Activated T-helper 17 cell treated with anti-CD3 and anti-CD28 coated beads, Interleukin-2, amount 50 U/mL, for 72 hours (primary cell): ENCODE results near the gene GRAP. TPM values are rescaled to one million over a fixed set of nuclear protein-coding genes. Genes with fewer than 3 reads are reported as not detected.

Experiments
- ATAC-seq: fragments of 150-1000 bp; cut with Tn5 transposase; replicated peaks from 2 replicates; pipeline ENCODE4 v1.10.0; 2021; ENCODE audit warnings: mild to moderate bottlenecking, moderate library complexity
- H3K27ac Mint-ChIP-seq: one replicate; pipeline ENCODE4 v1.8.0; 2022; ENCODE audit warnings: mixed read lengths
- H3K27me3 Mint-ChIP-seq: one replicate; pipeline ENCODE4 v1.8.0; 2022; ENCODE audit warnings: mixed read lengths
- H3K36me3 Mint-ChIP-seq: one replicate; pipeline ENCODE4 v1.8.0; 2022; ENCODE audit warnings: low read depth, mild to moderate bottlenecking, mixed read lengths
- H3K4me1 Mint-ChIP-seq: one replicate; pipeline ENCODE4 v1.8.0; 2022; ENCODE audit warnings: mixed read lengths
- H3K4me3 Mint-ChIP-seq: one replicate; pipeline ENCODE4 v1.8.0; 2022; ENCODE audit warnings: mild to moderate bottlenecking, mixed read lengths
- H3K9me3 Mint-ChIP-seq: one replicate; pipeline ENCODE4 v1.8.0; 2022; ENCODE audit warnings: mixed read lengths
- total RNA-seq, 2 donors: library from RNA; stranded (reverse); gene quantifications; one replicate each; pipeline ENCODE4 v1.2.3, GENCODE V29; 2022

GRAP gene
- total RNA-seq, 2 donors from 2014 or later, result 13.1 to 14.4 TPM

DNA sequence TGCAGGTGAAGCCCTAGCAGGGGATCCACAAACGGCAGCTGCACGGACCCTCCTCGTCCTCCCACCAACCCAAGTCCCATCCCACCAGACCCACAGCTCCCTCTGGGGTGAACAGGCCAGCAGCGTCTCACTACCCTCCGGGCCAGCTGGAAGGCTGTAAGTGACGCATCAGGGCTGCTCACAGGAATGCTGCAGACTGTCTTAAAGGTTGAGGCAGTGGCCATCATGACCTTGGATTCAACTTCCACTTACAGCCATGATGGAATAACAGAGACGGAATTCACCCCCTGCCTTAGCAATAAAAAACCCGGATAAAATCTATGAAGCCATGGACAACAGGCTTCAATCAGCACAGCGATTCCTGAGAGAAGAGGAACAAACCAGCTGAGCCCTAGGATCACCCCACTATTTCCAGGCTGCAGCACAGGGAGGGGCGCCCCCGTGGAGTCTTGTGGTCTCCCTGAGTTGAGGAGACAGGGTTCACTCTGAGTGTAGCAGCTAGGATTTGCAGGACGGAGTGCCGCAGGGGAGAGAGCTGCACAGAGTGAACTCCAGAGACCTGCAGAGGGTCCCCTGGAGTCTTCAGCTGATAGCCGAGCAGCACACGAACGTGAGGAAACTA is 52.7 kb downstream of the GRAP start:
- Mint-ChIP-seq H3K27me3 (no peaks in the 10 kb centered on the region), H3K36me3 (peaks cover 36% of the 10 kb centered on the region), H3K4me1 (peaks cover 15% of the 10 kb centered on the region), H3K9me3 (peaks cover 4% of the 10 kb centered on the region), H3K4me3 (no peak overlapping the region), H3K27ac (peak overlapping the region; percentile 8)
- no peak for ATAC-seq

GRCh38 chr17:18992454-18993130 is 54.2 kb downstream of the GRAP start:
- peaks cover 4% of the 10 kb centered on the region for H3K9me3 Mint-ChIP-seq
- peak; percentile 31 for ATAC-seq
- H3K27me3 Mint-ChIP-seq, result no peaks in the 10 kb centered on the region
- peaks cover 41% of the 10 kb centered on the region for H3K36me3 Mint-ChIP-seq
- peaks cover 15% of the 10 kb centered on the region for H3K4me1 Mint-ChIP-seq
- peak overlapping the region; percentile 33 for H3K27ac Mint-ChIP-seq
- H3K4me3 Mint-ChIP-seq, result no peak overlapping the region

DNA sequence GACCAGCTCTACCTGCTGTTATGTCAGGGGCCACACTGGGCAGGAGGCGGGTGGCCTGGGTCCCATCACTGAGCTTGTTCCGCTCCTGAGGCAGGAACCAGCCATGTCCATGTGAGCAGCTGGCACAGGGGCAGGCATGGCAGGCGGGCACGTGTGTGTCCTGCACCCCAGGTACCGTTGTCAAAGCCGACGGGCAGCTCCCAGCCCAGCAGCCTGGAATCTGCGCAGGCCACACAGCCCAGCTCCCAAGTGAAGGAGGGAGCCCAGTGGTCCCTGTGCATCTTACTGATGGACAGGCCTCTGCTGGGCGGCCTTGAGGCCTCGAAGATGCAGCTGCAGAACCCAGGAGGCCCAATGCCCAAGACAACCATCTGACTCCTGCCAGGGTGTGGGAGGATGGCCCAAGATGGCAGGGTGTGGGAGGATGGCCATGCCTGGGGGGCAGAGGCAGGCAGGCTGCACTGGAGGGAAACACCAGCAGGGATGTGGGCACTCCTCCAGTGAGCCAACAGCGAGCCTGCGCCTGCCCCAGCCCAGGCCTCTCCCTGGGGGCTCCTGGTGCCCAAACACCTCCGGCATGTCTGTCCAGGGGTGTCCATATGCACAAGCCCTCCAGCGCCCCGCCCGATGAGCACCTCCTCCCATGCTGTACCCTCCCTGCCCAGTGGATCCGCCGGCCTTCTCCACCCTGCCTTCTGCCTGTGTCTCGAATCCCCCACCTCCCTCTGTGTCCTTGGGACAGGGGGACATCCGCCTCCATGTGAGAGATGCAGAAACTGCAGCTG is 55.0 kb downstream of the GRAP start:
- Mint-ChIP-seq H3K4me1 (peaks cover 15% of the 10 kb centered on the region), H3K27me3 (no peaks in the 10 kb centered on the region), H3K27ac (no peak overlapping the region), H3K4me3 (no peak overlapping the region), H3K36me3 (peaks cover 37% of the 10 kb centered on the region), H3K9me3 (peaks cover 4% of the 10 kb centered on the region)
- no peak for ATAC-seq

DNA sequence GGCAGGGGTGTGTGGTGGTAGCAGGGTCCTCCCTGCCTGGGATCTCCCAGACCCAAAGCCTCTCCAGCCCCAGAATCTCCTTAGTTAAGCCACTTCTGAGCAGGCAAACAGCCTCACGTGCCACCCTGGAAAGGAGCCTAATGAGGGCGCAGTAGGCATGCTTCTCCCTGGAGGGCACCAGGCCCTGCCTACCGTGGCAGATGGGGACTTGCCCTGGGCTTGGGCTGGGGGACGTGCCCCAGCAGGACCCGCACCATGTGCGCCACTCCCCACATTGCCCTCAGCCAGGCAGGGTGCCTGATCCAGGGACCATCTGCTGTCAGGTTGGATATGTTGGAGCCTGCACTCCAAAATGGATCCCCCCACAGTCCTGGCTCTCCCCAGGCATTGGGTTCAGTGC is 56.4 kb downstream of the GRAP start:
- no peak overlapping the region for H3K4me3 Mint-ChIP-seq
- peaks cover 15% of the 10 kb centered on the region for H3K4me1 Mint-ChIP-seq
- no peak for ATAC-seq
- H3K27ac Mint-ChIP-seq, result no peak overlapping the region
- no peaks in the 10 kb centered on the region for H3K27me3 Mint-ChIP-seq
- peaks cover 4% of the 10 kb centered on the region for H3K9me3 Mint-ChIP-seq
- H3K36me3 Mint-ChIP-seq, result peaks cover 30% of the 10 kb centered on the region

DNA sequence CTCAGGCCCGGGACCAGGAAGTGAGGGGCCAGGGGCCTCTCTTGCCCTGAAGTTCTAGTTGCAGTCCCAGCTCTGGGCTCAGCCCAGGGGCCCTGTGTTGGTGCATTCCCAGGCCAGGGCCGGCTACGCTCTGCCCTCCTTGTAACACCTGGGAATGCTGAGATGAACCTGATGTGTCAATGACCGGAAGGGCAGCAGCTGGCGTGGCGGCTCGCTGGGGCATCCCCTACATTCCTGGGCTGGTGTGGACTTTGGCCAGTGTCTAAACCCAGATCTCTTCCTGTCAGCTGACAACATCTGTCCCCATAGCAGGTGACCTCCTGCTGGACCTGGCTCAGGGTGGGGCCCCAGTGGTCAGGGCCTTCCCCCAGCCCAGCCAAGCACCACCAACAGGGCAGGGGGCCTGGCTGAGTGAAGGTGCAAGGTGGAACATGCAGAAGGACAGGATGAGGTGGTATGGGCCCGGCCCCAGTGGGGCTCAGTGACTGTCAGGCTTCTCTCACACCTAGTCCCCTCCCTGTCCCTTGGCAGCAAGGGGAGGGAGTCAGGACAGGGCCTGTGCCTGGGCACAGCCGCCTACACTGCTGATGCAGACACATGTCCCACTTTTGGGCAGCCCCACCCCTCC is 58.1 kb downstream of the GRAP start:
- Mint-ChIP-seq H3K36me3 (peaks cover 18% of the 10 kb centered on the region), H3K27me3 (no peaks in the 10 kb centered on the region), H3K27ac (no peak overlapping the region), H3K9me3 (no peaks in the 10 kb centered on the region), H3K4me3 (no peak overlapping the region), H3K4me1 (peaks cover 5% of the 10 kb centered on the region)
- ATAC-seq, result no peak

GRCh38 chr17:18987862-18988545 is 58.8 kb downstream of the GRAP start:
- Mint-ChIP-seq H3K27ac (no peak overlapping the region), H3K27me3 (no peaks in the 10 kb centered on the region), H3K4me1 (peaks cover under 1% of the 10 kb centered on the region), H3K4me3 (no peak overlapping the region), H3K9me3 (no peaks in the 10 kb centered on the region), H3K36me3 (peaks cover 13% of the 10 kb centered on the region)
- ATAC-seq, result no peak

DNA sequence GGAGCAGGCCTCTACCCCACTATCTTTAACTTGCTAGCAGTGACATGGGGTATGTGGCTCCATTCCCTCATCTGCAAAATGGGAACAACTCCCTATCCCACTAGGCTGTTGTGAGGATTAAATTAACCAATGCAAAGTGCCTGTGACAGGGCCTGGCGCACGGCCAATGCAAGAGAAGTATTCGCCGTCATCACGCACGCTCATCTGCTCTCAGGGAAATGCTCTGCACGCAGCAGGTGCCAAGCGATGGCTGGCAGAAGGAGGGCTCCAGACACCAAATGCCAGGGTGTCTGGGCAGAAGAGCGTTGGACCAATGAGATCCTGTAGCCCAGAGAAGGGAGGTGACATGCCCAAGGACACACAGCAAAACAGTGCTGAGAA is 59.5 kb downstream of the GRAP start:
- peaks cover 12% of the 10 kb centered on the region for H3K36me3 Mint-ChIP-seq
- H3K4me3 Mint-ChIP-seq, result no peak overlapping the region
- H3K4me1 Mint-ChIP-seq, result no peaks in the 10 kb centered on the region
- H3K27me3 Mint-ChIP-seq, result no peaks in the 10 kb centered on the region
- H3K9me3 Mint-ChIP-seq, result no peaks in the 10 kb centered on the region
- no peak for ATAC-seq
- H3K27ac Mint-ChIP-seq, result no peak overlapping the region

GRCh38 chr17:18986541-18987229 is 60.1 kb downstream of the GRAP start:
- no peaks in the 10 kb centered on the region for H3K9me3 Mint-ChIP-seq
- no peaks in the 10 kb centered on the region for H3K27me3 Mint-ChIP-seq
- H3K27ac Mint-ChIP-seq, result no peak overlapping the region
- no peak overlapping the region for H3K4me3 Mint-ChIP-seq
- H3K36me3 Mint-ChIP-seq, result peaks cover 12% of the 10 kb centered on the region
- no peak for ATAC-seq
- H3K4me1 Mint-ChIP-seq, result no peaks in the 10 kb centered on the region

DNA sequence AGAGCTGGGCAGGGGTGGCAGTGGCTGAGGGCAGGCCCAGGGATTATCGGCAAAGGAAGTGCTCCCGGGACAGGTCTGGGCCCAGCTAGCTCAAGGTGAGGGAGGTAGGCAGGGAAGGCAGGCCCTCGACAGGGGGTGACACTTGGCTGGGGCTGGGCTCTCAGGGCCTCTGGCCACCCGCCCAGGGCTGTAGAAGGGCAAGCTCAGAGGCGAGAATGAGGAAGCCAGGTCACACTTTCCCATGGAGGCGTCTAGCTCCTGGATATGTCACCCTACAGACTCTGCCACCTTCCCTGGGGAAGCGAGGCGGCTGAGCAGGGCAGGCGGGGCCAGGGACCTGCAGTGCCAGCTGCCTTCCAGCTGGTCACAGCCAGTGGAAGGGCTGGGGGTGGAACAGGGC is 61.3 kb downstream of the GRAP start:
- no peak for ATAC-seq
- no peaks in the 10 kb centered on the region for H3K9me3 Mint-ChIP-seq
- H3K27me3 Mint-ChIP-seq, result no peaks in the 10 kb centered on the region
- peaks cover 12% of the 10 kb centered on the region for H3K36me3 Mint-ChIP-seq
- no peak overlapping the region for H3K4me3 Mint-ChIP-seq
- no peak overlapping the region for H3K27ac Mint-ChIP-seq
- no peaks in the 10 kb centered on the region for H3K4me1 Mint-ChIP-seq

DNA sequence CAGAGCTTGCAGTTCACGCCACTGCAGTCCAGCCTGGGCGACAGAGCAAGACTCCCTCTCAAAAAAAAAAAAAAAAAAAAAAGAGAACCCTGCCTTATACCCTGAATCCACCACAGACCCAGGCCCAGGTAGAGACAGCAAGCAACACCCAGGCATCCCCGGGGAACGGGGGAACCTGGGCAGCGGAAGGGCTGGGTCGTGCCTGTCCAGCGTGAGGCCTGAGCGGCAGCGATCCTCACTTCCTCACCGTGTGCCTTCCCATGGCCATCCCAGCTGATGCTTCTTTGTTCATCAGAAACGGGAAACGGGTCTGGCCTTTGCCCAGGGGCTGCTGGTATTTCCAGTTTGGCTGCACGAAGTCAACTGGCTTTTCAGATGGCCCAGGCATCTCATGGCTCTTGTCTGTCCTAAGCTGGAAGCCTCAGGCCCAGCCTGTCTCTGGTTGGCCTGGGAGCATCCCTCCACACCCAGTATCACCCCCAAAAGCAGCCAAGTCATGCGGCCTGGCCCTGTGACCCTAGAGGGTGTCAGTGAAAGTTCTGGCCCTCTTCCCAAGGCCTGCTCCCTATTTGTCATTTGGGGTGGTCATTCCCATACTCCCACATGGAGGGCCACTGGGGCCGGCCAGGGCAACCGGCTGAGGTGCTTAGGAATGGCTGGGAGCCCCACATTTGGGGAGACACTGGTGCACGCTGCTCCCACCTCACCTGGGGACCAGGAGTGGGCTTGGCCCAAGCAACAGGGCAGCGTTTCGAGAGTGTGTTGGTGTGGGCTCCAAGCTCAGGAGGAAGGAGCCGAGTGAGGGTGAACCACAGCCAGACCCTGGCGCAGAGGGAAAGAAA is 62.3 kb downstream of the GRAP start:
- H3K4me1 Mint-ChIP-seq, result no peaks in the 10 kb centered on the region
- H3K27ac Mint-ChIP-seq, result no peak overlapping the region
- H3K9me3 Mint-ChIP-seq, result no peaks in the 10 kb centered on the region
- ATAC-seq, result no peak
- H3K4me3 Mint-ChIP-seq, result no peak overlapping the region
- no peaks in the 10 kb centered on the region for H3K27me3 Mint-ChIP-seq
- H3K36me3 Mint-ChIP-seq, result peaks cover 17% of the 10 kb centered on the region

GRCh38 chr17:18981642-18982424 is 64.9 kb downstream of the GRAP start:
- Mint-ChIP-seq H3K27ac (no peak overlapping the region), H3K4me3 (no peak overlapping the region), H3K27me3 (no peaks in the 10 kb centered on the region), H3K9me3 (no peaks in the 10 kb centered on the region), H3K4me1 (no peaks in the 10 kb centered on the region), H3K36me3 (peaks cover 34% of the 10 kb centered on the region)
- ATAC-seq, result peak; percentile 87

DNA sequence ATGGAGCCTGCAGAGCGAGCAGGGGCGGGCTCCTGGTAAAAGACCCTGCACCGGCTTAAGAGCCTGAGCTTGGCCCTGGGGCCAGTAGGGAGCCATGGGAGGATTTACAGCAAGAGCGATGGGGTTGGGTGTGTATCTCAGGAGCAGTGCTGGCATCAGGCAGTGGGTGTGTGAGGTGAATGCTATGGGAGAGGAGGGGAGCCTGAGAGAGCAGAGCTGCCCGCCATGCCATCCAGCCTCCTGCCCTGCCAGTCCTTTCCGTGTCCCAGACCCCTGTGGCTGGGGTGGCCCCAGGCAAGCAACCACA is 65.5 kb downstream of the GRAP start:
- H3K27ac Mint-ChIP-seq, result no peak overlapping the region
- H3K4me3 Mint-ChIP-seq, result no peak overlapping the region
- H3K9me3 Mint-ChIP-seq, result no peaks in the 10 kb centered on the region
- no peaks in the 10 kb centered on the region for H3K27me3 Mint-ChIP-seq
- H3K4me1 Mint-ChIP-seq, result no peaks in the 10 kb centered on the region
- H3K36me3 Mint-ChIP-seq, result peaks cover 38% of the 10 kb centered on the region
- ATAC-seq, result no peak
